Calu3 (cell line): ENCODE results near the gene EWSR1. TPM values are rescaled to one million over a fixed set of nuclear protein-coding genes. Genes with fewer than 3 reads are reported as not detected.

Experiments
- BruUV-seq: library from RNA; stranded (reverse); fragments of 400-500 nt; replicated peaks from 2 replicates; lab custom pipeline; 2021; lab: Mats Ljungman, UMichigan
- CTCF ChIA-PET: fragments of 300-600 bp; sonication (Branson Sonifier 250); formaldehyde crosslinking; loops from one replicate; lab custom pipeline; 2022; ENCODE audit warnings: antibody characterized with exemption; lab: Charles Lee
- DNase-seq: peaks from one replicate; pipeline ENCODE4 v3.0.0; 2022
- H3K27ac Mint-ChIP-seq: one replicate; pipeline ENCODE4 v1.8.0; 2022; ENCODE audit warnings: mixed read lengths; ENCODE audit not compliant: unreplicated experiment
- H3K27me3 Mint-ChIP-seq: one replicate; pipeline ENCODE4 v1.8.0; 2022; ENCODE audit warnings: mixed read lengths; ENCODE audit not compliant: unreplicated experiment
- H3K36me3 Mint-ChIP-seq: one replicate; pipeline ENCODE4 v1.8.0; 2022; ENCODE audit warnings: mild to moderate bottlenecking, moderate library complexity, mixed read lengths; ENCODE audit not compliant: insufficient read depth, unreplicated experiment
- H3K4me1 Mint-ChIP-seq: one replicate; pipeline ENCODE4 v1.8.0; 2022; ENCODE audit warnings: mild to moderate bottlenecking, low read depth, mixed read lengths; ENCODE audit not compliant: unreplicated experiment
- H3K4me3 Mint-ChIP-seq: one replicate; pipeline ENCODE4 v1.8.0; 2022; ENCODE audit warnings: mild to moderate bottlenecking, low read depth, moderate library complexity, mixed read lengths; ENCODE audit not compliant: unreplicated experiment
- H3K9me3 Mint-ChIP-seq: one replicate; pipeline ENCODE4 v1.8.0; 2022; ENCODE audit warnings: low read depth, mixed read lengths; ENCODE audit not compliant: unreplicated experiment
- intact Hi-C: fragments of 100-400 bp; cut with micrococcal nuclease; formaldehyde crosslinking; loops from one replicate; pipeline ENCODE4 v1.10.0; 2022; ENCODE audit not compliant: unreplicated experiment
- total RNA-seq: library from RNA; stranded (reverse); gene quantifications from 2 replicates; pipeline ENCODE4 v1.2.3, GENCODE V29; 2022
- TF ChIP-seq, protein P1 (sequence below): fragments of 200-600 bp; IDR thresholded peaks from one replicate; pipeline ENCODE4 v1.8.0; 2022; ENCODE audit warnings: antibody characterized with exemption; ENCODE audit not compliant: unreplicated experiment

The EWSR1 gene
- total RNA-seq, 1 experiment from 2014 or later = 374 TPM

DNA sequence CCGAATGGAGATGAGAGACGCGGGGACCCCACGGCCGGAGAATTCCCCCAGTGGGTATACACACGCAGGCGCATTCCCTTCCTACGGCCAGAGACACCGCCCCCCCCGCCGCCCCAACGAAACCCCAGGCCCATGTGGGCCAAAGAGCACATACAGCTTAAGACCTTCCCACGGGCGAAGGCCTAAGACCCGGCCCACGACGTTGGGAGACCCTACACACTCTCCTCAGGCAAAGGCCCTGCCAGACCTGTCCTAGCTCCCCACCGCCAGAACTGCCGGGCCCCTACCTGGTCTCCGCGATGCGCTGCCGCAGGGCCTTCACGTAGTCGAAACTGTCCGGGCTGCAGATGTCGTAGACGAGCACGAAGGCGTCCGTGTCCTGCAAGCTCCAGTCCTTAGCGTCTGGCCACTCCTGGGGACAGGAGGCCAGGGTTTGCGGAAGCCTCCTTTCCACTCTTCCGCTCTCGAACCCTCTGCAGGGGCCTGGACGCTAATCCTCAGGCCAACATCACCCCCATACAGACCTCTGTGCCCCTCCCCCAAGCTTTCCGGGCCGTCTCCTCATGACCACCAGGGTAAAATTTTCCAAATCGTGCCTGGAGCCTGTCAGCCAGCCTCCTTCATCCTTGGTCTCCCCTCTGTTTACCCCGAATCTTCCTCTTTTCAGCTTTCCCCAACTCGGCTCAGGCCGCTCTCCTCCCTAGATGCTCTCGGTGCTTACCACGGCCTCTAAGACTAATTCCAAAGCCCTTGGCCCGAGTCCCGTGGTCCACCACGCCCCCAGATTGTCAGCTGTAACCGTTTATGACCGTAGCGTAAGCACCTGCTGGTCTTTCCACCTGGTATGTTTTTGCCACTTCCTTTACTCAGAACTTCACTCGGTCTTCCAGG is 45.8 kb downstream of the EWSR1 start:
- peaks cover 40% of the 10 kb centered on the region for H3K27me3 Mint-ChIP-seq
- CTCF ChIA-PET = no interaction called here
- BruUV-seq = no TSS peak
- H3K36me3 Mint-ChIP-seq = peaks cover 26% of the 10 kb centered on the region
- peaks cover 38% of the 10 kb centered on the region for H3K4me1 Mint-ChIP-seq
- no peaks in the 10 kb centered on the region for H3K9me3 Mint-ChIP-seq
- H3K27ac Mint-ChIP-seq = no peak overlapping the region
- TF ChIP-seq, protein P1, sequence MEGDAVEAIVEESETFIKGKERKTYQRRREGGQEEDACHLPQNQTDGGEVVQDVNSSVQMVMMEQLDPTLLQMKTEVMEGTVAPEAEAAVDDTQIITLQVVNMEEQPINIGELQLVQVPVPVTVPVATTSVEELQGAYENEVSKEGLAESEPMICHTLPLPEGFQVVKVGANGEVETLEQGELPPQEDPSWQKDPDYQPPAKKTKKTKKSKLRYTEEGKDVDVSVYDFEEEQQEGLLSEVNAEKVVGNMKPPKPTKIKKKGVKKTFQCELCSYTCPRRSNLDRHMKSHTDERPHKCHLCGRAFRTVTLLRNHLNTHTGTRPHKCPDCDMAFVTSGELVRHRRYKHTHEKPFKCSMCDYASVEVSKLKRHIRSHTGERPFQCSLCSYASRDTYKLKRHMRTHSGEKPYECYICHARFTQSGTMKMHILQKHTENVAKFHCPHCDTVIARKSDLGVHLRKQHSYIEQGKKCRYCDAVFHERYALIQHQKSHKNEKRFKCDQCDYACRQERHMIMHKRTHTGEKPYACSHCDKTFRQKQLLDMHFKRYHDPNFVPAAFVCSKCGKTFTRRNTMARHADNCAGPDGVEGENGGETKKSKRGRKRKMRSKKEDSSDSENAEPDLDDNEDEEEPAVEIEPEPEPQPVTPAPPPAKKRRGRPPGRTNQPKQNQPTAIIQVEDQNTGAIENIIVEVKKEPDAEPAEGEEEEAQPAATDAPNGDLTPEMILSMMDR = no peak
- no peak for DNase-seq
- intact Hi-C loops = no loop called here
- H3K4me3 Mint-ChIP-seq = peak overlapping the region; percentile 38

GRCh38 chr22:29314537-29315285 is 46.6 kb downstream of the EWSR1 start:
- Mint-ChIP-seq H3K36me3 (peaks cover 26% of the 10 kb centered on the region), H3K9me3 (no peaks in the 10 kb centered on the region), H3K27ac (no peak overlapping the region), H3K4me1 (peaks cover 29% of the 10 kb centered on the region), H3K27me3 (peaks cover 40% of the 10 kb centered on the region), H3K4me3 (peak overlapping the region; percentile 38)
- TF ChIP-seq, protein P1 = no peak
- intact Hi-C loops = no loop called here
- CTCF ChIA-PET = no interaction called here
- peak; percentile 35 for DNase-seq
- no TSS peak for BruUV-seq

- CTCF ChIA-PET = no interaction called here
- no peak within 1 kb of the TSS for H3K27ac Mint-ChIP-seq
- intact Hi-C loops = no loop called here
- H3K4me1 Mint-ChIP-seq = peaks cover 25% of the 10 kb centered on the region
- peak within 1 kb of the TSS; percentile 38 for H3K4me3 Mint-ChIP-seq
- peaks cover 40% of the 10 kb centered on the region for H3K27me3 Mint-ChIP-seq
- no peak for DNase-seq
- TF ChIP-seq, protein P1 = no peak
- H3K36me3 Mint-ChIP-seq = peaks cover 25% of the 10 kb centered on the region
- no peaks in the 10 kb centered on the region for H3K9me3 Mint-ChIP-seq
- BruUV-seq = no TSS peak
Observed at GRCh38 chr22:29315286-29316140, 47.4 kb downstream of the EWSR1 start, which contains the start of gene RASL10A. Gene RASL10A (minus strand): TSS chr22:29315697. CDS start chr22:29315246, 451 bp downstream.
